HFFc6 (cell line): ENCODE measurements around the gene PTPRK. TPM values are rescaled to one million over a fixed set of nuclear protein-coding genes. Genes with fewer than 3 reads are reported as not detected.

Experiments used
- DNase-seq: peaks from one replicate; pipeline ENCODE4 v3.0.0-alpha.2; 2018
- H3K27ac Mint-ChIP-seq: 2 replicates; pipeline ENCODE4 v1.8.0; 2020; ENCODE audit warnings: mild to moderate bottlenecking, mixed read lengths
- H3K27me3 Mint-ChIP-seq: 2 replicates; pipeline ENCODE4 v1.8.0; 2021; ENCODE audit warnings: mild to moderate bottlenecking, moderate library complexity, mixed read lengths; ENCODE audit not compliant: insufficient read depth
- H3K36me3 Mint-ChIP-seq: 2 replicates; pipeline ENCODE4 v1.8.0; 2021; ENCODE audit warnings: low read depth, mixed read lengths
- H3K4me1 Mint-ChIP-seq: 2 replicates; pipeline ENCODE4 v1.8.0; 2020; ENCODE audit warnings: low read depth, mixed read lengths
- H3K4me3 Mint-ChIP-seq: 2 replicates; pipeline ENCODE4 v1.8.0; 2020; ENCODE audit warnings: mild to moderate bottlenecking, moderate library complexity, mixed read lengths
- H3K9me3 Mint-ChIP-seq: 2 replicates; pipeline ENCODE4 v1.8.0; 2020; ENCODE audit warnings: mild to moderate bottlenecking, mixed read lengths
- total RNA-seq, 6 experiments: library from RNA; stranded (reverse); fragmentation: NEBNext Ultra II Directional; extraction: Animal tissue kit (Norgen Biotek cat#: 25700); gene quantifications; 2 replicates in 1 of 6; 3 replicates in 5 of 6; pipeline ENCODE4 v1.2.3, GENCODE V29; 2021
- TF ChIP-seq, protein P1 (sequence below): fragments of 200-600 bp; sonication (generic); IDR thresholded peaks from 2 replicates; pipeline ENCODE4 v1.5.0; 2021; ENCODE audit warnings: antibody characterized with exemption, mild to moderate bottlenecking

The PTPRK gene
- total RNA-seq, 6 experiments from 2014 or later = 92.8 to 104 (median 97.3) TPM

DNA sequence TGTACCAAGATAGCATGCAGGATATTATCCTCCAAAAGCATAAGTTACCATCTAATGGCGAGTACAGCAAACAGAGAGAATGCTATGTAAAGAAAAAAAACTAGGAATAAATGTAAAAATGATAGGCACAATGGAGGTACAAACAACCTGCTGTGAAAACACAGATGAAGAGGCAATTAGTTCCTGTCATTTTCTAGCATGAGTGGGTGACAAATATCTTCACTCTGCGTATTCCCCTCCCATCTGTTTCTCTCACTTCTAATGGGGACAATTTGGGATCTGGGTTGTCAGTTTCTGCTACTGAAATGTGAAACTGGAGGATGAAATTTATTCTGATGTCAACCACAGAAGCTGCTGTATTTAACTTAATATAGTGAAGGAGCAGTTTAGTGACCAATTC is 11.7 kb upstream of the PTPRK start:
- Mint-ChIP-seq H3K27me3 (no peaks in the 10 kb centered on the region), H3K36me3 (0 out of 2 replicates have a peak, but pooled peaks cover 4% of the 10 kb centered on the region), H3K9me3 (no peaks in the 10 kb centered on the region), H3K27ac (no peak overlapping the region), H3K4me3 (no peak overlapping the region), H3K4me1 (peaks cover 45% of the 10 kb centered on the region)
- no peak for DNase-seq
- TF ChIP-seq, protein P1, sequence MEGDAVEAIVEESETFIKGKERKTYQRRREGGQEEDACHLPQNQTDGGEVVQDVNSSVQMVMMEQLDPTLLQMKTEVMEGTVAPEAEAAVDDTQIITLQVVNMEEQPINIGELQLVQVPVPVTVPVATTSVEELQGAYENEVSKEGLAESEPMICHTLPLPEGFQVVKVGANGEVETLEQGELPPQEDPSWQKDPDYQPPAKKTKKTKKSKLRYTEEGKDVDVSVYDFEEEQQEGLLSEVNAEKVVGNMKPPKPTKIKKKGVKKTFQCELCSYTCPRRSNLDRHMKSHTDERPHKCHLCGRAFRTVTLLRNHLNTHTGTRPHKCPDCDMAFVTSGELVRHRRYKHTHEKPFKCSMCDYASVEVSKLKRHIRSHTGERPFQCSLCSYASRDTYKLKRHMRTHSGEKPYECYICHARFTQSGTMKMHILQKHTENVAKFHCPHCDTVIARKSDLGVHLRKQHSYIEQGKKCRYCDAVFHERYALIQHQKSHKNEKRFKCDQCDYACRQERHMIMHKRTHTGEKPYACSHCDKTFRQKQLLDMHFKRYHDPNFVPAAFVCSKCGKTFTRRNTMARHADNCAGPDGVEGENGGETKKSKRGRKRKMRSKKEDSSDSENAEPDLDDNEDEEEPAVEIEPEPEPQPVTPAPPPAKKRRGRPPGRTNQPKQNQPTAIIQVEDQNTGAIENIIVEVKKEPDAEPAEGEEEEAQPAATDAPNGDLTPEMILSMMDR = no peak

DNA sequence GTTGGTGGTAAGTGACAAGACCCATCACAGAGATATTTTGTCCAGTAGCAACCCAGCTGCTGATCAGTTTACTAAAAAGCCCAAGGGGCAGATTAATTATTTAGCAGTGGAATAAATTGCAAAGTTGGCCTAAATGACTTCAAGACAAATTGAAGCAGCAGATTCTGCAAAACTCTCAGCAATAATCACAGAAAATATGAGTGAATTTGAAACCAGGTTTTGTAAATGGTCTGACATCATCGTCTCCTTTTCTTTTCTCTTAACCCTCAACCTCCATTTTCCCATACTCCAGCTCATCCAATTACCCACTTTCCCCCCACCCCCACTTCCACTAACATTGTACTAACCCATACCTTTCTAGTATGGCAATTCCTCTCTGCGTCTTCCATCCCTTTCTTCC is 11.3 kb upstream of the PTPRK start:
- Mint-ChIP-seq H3K4me3 (no peak overlapping the region), H3K27me3 (no peaks in the 10 kb centered on the region), H3K9me3 (no peaks in the 10 kb centered on the region), H3K36me3 (0 out of 2 replicates have a peak, but pooled peaks cover 4% of the 10 kb centered on the region), H3K4me1 (peaks cover 42% of the 10 kb centered on the region), H3K27ac (no peak overlapping the region)
- TF ChIP-seq, protein P1 = no peak
- no peak for DNase-seq

DNA sequence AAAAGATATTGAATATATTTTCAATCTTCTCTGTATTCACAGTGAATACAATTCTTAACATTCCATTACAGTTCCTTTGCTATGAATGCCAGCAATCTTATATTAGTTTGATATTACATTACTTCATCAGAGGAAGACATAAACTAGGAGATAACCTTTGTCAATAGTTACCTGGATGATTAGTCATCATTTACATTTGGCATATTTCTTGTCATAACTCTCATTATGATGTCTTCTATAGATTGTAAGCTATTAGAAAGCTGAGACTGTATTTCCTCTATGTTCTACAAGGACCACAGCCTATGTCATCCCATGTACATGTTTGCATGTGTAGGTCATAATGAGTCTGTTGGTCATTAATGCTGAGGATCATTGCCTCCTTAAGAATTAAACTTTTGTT is 7.8 kb upstream of the PTPRK start:
- peaks cover 32% of the 10 kb centered on the region for H3K4me1 Mint-ChIP-seq
- TF ChIP-seq, protein P1 = no peak
- H3K27ac Mint-ChIP-seq = no peak overlapping the region
- no peak for DNase-seq
- H3K27me3 Mint-ChIP-seq = no peaks in the 10 kb centered on the region; the same call in 1 of the 2 replicates
- H3K4me3 Mint-ChIP-seq = no peak overlapping the region
- no peaks in the 10 kb centered on the region for H3K9me3 Mint-ChIP-seq
- H3K36me3 Mint-ChIP-seq = no peaks in the 10 kb centered on the region

DNA sequence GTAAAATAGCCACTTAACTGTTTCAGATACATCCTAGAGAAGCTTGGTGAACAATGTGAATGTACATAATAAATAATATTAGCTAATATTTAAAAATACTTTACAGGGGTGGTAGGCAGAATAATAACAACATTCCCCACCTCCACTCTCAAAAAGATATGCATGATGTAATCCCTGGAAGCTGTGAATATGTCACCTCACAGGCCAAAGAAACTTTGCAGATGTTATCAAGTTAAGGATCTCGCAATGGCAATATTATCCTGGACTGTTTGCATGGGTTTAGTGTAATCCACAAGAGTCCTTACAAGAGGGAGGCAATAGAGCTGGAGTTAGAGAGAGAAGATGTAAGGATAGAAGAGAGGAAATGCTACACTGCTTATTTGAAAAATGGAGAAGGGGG is 7.0 kb upstream of the PTPRK start:
- Mint-ChIP-seq H3K36me3 (no peaks in the 10 kb centered on the region), H3K27ac (no peak overlapping the region), H3K4me1 (peaks cover 24% of the 10 kb centered on the region), H3K4me3 (no peak overlapping the region), H3K9me3 (no peaks in the 10 kb centered on the region), H3K27me3 (no peaks in the 10 kb centered on the region; the same call in 1 of the 2 replicates)
- DNase-seq = no peak
- TF ChIP-seq, protein P1 = no peak

DNA sequence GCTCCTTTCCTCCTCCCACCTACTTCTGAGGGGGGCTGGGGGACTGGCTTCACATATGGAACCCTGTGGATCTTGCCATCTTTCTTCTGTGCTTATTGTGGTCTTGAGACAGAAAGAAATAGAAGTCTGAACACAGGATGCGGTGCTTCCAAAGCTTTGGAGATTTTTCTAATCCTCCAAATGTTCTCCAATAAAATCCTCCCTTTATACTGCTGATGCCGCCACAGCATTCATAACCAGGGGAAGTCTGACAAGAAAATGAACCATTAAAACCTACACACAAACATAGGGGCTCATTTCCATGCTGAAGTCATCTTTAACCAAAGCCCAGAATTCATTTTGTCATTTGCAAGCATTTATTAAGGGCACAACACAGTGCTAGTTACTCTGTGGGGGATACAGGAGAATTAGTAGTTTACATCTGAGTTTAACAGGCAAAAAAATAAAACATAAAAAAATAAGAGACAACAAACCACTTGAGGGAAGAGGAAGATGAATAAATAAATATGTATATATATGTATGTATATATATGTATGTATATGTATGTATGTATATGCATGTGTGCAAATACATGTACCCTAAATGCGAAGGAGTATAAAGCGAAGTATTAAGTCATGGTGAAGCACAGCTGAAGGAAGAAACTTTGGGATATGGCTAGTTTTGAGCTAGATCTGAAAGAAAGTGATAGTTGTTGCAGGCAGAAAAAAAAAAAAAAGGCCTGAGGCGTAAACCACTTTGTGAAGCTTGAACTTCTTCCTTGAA is 5.9 kb upstream of the PTPRK start:
- H3K4me1 Mint-ChIP-seq = peaks cover 28% of the 10 kb centered on the region
- H3K27me3 Mint-ChIP-seq = no peaks in the 10 kb centered on the region; the same call in 1 of the 2 replicates
- DNase-seq = no peak
- no peaks in the 10 kb centered on the region for H3K36me3 Mint-ChIP-seq
- TF ChIP-seq, protein P1 = no peak
- H3K9me3 Mint-ChIP-seq = no peaks in the 10 kb centered on the region
- H3K4me3 Mint-ChIP-seq = no peak overlapping the region
- no peak overlapping the region for H3K27ac Mint-ChIP-seq
